ENCODE results near the gene HDGFL3. TPM values are rescaled to one million over a fixed set of nuclear protein-coding genes. Genes with fewer than 3 reads are reported as not detected.

HDGFL3 gene
- polyA plus RNA-seq, 2 of the 4 experiments (the other 2 are of a cell fraction) = 47.4 to 91.2 TPM

GRCh38 chr15:83118291-83118827 is 89.3 kb downstream of the HDGFL3 start:
- FAIRE-seq = no peak
- POLR2A ChIA-PET = no interaction called here

GRCh38 chr15:83115831-83116565 is 91.6 kb downstream of the HDGFL3 start:
- Histone ChIP-seq H3K4me1 (no peaks in the 10 kb centered on the region), H3K9me3 (no peaks in the 10 kb centered on the region), H3K4me2 (no peak overlapping the region), H3K27ac (no peak overlapping the region), H3K4me3 (no peak overlapping the region)
- CTCF ChIA-PET = interaction anchor here (1.4 kb wide), 1 partner anchor 132 kb away, joined by 4 read pairs; no protein-coding TSS in a partner anchor
- WGBS (ENCODE audit: missing lambda C conversion rate) = 82% methylated on average over 11 of the region's 11 CpGs
- TF ChIP-seq ESRRA (IDR thresholded peaks at IDR 0.05; ENCODE audit: borderline replicate concordance, low read length) = no peak
- no peak for TF ChIP-seq HMGXB4 (CRISPR knock-in tag; IDR thresholded peaks at IDR 0.05; ENCODE audit: borderline replicate concordance)
- TF ChIP-seq PBX3 (IDR thresholded peaks at IDR 0.05) = no peak
- no peak for TF ChIP-seq FOSL2 (IDR thresholded peaks at IDR 0.05)
- TF ChIP-seq FOSL2 (CRISPR knock-in tag; IDR thresholded peaks at IDR 0.05) = no peak
- TF ChIP-seq HOXB5 (CRISPR knock-in tag; IDR thresholded peaks at IDR 0.05) = no peak
- TF ChIP-seq SMC3 (IDR thresholded peaks at IDR 0.05) = no peak
- no peak for TF ChIP-seq NFE2L2 (conservative IDR thresholded peaks at IDR 0.05; ENCODE audit: low read length)
- TF ChIP-seq BCL3 (IDR thresholded peaks at IDR 0.05) = no peak
- TF ChIP-seq EHF (CRISPR knock-in tag; IDR thresholded peaks at IDR 0.05) = no peak
- no peak for TF ChIP-seq RAD21 (conservative IDR thresholded peaks at IDR 0.05 in 1 of 2, IDR thresholded peaks at IDR 0.05 in 1 of 2)
- TF ChIP-seq FOSB (CRISPR knock-in tag; IDR thresholded peaks at IDR 0.05) = no peak
- TF ChIP-seq SREBF2 (IDR thresholded peaks at IDR 0.05) = no peak
- no peak for FAIRE-seq
- POLR2A ChIA-PET = no interaction called here
- no peak for ATAC-seq
- DNase-seq (ENCODE audit: low read depth in 1 of 2, low spot score in 1 of 2) = no peak

More at GRCh38 chr15:83118291-83118827, 89.3 kb downstream of the HDGFL3 start:
- WGBS (ENCODE audit: missing lambda C conversion rate) = 67% methylated on average over 6 of the region's 6 CpGs
- H3K4me2 ChIP-seq = no peak overlapping the region
- H3K4me1 ChIP-seq = no peaks in the 10 kb centered on the region
- no peak overlapping the region for H3K27ac ChIP-seq
- CTCF ChIA-PET = no interaction called here
- no peaks in the 10 kb centered on the region for H3K9me3 ChIP-seq
- no peak for DNase-seq (ENCODE audit: low read depth in 1 of 2, low spot score in 1 of 2)
- no peak for TF ChIP-seq JUNB (IDR thresholded peaks at IDR 0.05)
- TF ChIP-seq GATA3 (IDR thresholded peaks at IDR 0.05; ENCODE audit: borderline replicate concordance) = no peak
- no peak for TF ChIP-seq EHMT2 (IDR thresholded peaks at IDR 0.05; ENCODE audit: low read depth)
- no peak for TF ChIP-seq HEYL (CRISPR knock-in tag; IDR thresholded peaks at IDR 0.05)
- TF ChIP-seq TP53 (CRISPR knock-in tag; IDR thresholded peaks at IDR 0.05) = no peak
- no peak for TF ChIP-seq SREBF2 (IDR thresholded peaks at IDR 0.05)
- TF ChIP-seq ZC3H11A (IDR thresholded peaks at IDR 0.05) = no peak
- TF ChIP-seq HDAC2 (IDR thresholded peaks at IDR 0.05) = no peak
- no peak for TF ChIP-seq HOXB5 (CRISPR knock-in tag; IDR thresholded peaks at IDR 0.05)
- TF ChIP-seq E2F6 (IDR thresholded peaks at IDR 0.05; ENCODE audit: borderline replicate concordance, low read depth) = no peak
- TF ChIP-seq HOXB13 (CRISPR knock-in tag; IDR thresholded peaks at IDR 0.05; ENCODE audit: low read depth) = no peak
- TF ChIP-seq ESRRA (IDR thresholded peaks at IDR 0.05; ENCODE audit: borderline replicate concordance, low read length) = no peak
- TF ChIP-seq MAFK (IDR thresholded peaks at IDR 0.05; ENCODE audit: partially characterized antibody) = no peak
- no peak for TF ChIP-seq MAZ (IDR thresholded peaks at IDR 0.05; ENCODE audit: borderline replicate concordance, low read depth, low read length)
- TF ChIP-seq CBX2 (IDR thresholded peaks at IDR 0.05; ENCODE audit: borderline replicate concordance, low read depth) = no peak
- no peak overlapping the region for H3K4me3 ChIP-seq
- peak; percentile 19 to 34; a peak in 4 of 6 replicates for ATAC-seq
